ENCODE results near the gene CHCT1. TPM values are rescaled to one million over a fixed set of nuclear protein-coding genes. Genes with fewer than 3 reads are reported as not detected.

CHCT1 gene
- polyA plus RNA-seq, 1 of the 3 experiments (the other 2 are of a cell fraction): not detected

DNA sequence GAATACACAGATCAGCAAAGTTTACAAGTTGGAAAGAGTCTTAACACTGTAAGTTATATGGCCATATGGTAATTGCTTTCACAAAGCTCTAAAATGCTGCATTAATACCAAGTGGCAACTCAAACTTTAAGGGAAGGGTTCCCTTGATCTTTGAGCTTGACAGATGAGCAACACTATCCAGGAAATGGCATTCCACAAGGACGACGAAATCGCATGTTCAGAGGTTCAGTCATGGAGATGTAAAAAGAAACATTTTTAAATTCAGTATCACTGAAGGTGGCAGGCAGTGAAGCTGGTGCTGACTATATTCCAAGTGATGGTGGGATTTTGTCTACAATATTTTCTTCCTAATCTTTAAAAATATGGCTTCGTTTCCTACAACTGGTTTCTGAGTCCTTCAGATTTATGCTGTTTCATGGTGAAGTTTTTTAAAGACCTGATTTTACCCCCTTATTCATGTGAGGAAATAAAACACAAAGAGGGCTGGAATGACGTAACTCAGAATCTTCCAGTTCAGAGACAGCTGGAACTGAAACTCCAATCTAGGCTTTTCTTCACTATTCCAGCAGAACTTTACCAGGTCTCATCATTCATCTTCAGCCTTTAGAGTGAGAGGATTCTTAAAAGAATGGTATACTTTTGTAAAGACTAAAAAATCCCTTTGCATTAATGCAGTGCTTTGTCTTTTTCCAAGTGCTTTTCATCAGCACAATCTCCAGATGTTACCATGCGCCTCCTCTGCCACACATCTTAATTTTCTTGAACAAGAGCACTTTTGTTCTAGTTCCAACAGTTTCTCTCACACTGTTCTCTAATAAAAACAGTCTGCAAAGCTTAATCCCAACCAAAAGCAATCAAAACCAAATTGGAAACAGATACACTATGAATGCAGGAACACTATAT is 20.2 kb downstream of the CHCT1 start:
- Histone ChIP-seq H3K4me2 (peak overlapping the region; percentile 16; the same call in 1 of the 2 replicates), H3K36me3 (replicated peaks in 1 of 2; ENCODE audit: control insufficient read depth in 1 of 2, insufficient read depth in 2 of 2, low read length in 1 of 2) (peaks cover 34% of the 10 kb centered on the region in 2 experiments), H3K27me3 (ENCODE audit: insufficient read depth) (no peaks in the 10 kb centered on the region), H3K9ac (no peak overlapping the region), H2AFZ (ENCODE audit: low read depth) (no peak overlapping the region), H3K4me1 (ENCODE audit: control insufficient read depth in 1 of 2, insufficient read depth in 2 of 2, low read depth in 1 of 2, low read length in 1 of 2) (peaks cover 7 to 23% of the 10 kb centered on the region in 2 experiments; a peak in 3 of 4 replicates), H3K9me2 (no peaks in the 10 kb centered on the region), H4K20me1 (ENCODE audit: insufficient read depth) (no peaks in the 10 kb centered on the region), H3K9me3 (no peaks in the 10 kb centered on the region), H3F3A (replicated peaks; ENCODE audit: insufficient read depth) (peaks cover 12% of the 10 kb centered on the region), H3K27ac (ENCODE audit: low read depth in 2 of 2, low read length in 1 of 2) (peak overlapping the region; percentile 47 to 49), H3K79me2 (ENCODE audit: insufficient read depth) (no peaks in the 10 kb centered on the region), H3K4me3 (ENCODE audit: low read depth in 2 of 2, low read length in 1 of 2) (no peak overlapping the region)
- 53% methylated on average over 6 of the region's 6 CpGs for WGBS (ENCODE audit: low lambda C conversion rate)
- peak; percentile 10 for DNase-seq
- no peak for TF ChIP-seq SIN3A (IDR thresholded peaks at IDR 0.05; ENCODE audit: borderline replicate concordance, low read depth, low read length)
- TF ChIP-seq YY1 (IDR thresholded peaks at IDR 0.05; ENCODE audit: low read depth): no peak
- no peak for TF ChIP-seq ELF1 (IDR thresholded peaks at IDR 0.05)
- TF ChIP-seq PBX3 (IDR thresholded peaks at IDR 0.05): peak; percentile 76
- TF ChIP-seq JUND (IDR thresholded peaks at IDR 0.05): no peak
- TF ChIP-seq, protein P1, sequence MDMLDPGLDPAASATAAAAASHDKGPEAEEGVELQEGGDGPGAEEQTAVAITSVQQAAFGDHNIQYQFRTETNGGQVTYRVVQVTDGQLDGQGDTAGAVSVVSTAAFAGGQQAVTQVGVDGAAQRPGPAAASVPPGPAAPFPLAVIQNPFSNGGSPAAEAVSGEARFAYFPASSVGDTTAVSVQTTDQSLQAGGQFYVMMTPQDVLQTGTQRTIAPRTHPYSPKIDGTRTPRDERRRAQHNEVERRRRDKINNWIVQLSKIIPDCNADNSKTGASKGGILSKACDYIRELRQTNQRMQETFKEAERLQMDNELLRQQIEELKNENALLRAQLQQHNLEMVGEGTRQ (IDR thresholded peaks at IDR 0.05; ENCODE audit: borderline replicate concordance, low read depth, low read length): no peak
- no peak for TF ChIP-seq TAF1 (IDR thresholded peaks at IDR 0.05; ENCODE audit: borderline replicate concordance, low read depth, low read length)
- TF ChIP-seq NFIC (IDR thresholded peaks at IDR 0.05; ENCODE audit: borderline replicate concordance): no peak
- peak; percentile 6 to 65; a peak in 2 of 4 replicates for TF ChIP-seq EP300 (IDR thresholded peaks at IDR 0.05; ENCODE audit: borderline replicate concordance in 1 of 2, low read depth in 1 of 2, low read length in 1 of 2)
- no peak for TF ChIP-seq GABPA (IDR thresholded peaks at IDR 0.05; ENCODE audit: low read depth)
- TF ChIP-seq TCF12 (IDR thresholded peaks at IDR 0.05): peak; percentile 67
- TF ChIP-seq FOXJ3 (CRISPR knock-in tag; IDR thresholded peaks at IDR 0.05): no peak
- TF ChIP-seq MXI1 (IDR thresholded peaks at IDR 0.05; ENCODE audit: low read depth, low read length): no peak
- TF ChIP-seq FOXM1 (IDR thresholded peaks at IDR 0.05; ENCODE audit: low read depth): no peak
- no peak for TF ChIP-seq SMC3 (IDR thresholded peaks at IDR 0.05; ENCODE audit: low read depth, low read length)
- TF ChIP-seq REST (IDR thresholded peaks at IDR 0.05; ENCODE audit: low read depth, low read length): no peak
- no peak for TF ChIP-seq GATA2 (CRISPR knock-in tag; IDR thresholded peaks at IDR 0.05)
- TF ChIP-seq, protein P2, sequence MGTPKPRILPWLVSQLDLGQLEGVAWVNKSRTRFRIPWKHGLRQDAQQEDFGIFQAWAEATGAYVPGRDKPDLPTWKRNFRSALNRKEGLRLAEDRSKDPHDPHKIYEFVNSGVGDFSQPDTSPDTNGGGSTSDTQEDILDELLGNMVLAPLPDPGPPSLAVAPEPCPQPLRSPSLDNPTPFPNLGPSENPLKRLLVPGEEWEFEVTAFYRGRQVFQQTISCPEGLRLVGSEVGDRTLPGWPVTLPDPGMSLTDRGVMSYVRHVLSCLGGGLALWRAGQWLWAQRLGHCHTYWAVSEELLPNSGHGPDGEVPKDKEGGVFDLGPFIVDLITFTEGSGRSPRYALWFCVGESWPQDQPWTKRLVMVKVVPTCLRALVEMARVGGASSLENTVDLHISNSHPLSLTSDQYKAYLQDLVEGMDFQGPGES (IDR thresholded peaks at IDR 0.05; ENCODE audit: low read depth, low read length): no peak
- TF ChIP-seq TEAD4 (IDR thresholded peaks at IDR 0.05; ENCODE audit: borderline replicate concordance, insufficient read depth): no peak
- no peak for TF ChIP-seq RXRA (IDR thresholded peaks at IDR 0.05; ENCODE audit: borderline replicate concordance, low read depth)
- TF ChIP-seq, protein P3, sequence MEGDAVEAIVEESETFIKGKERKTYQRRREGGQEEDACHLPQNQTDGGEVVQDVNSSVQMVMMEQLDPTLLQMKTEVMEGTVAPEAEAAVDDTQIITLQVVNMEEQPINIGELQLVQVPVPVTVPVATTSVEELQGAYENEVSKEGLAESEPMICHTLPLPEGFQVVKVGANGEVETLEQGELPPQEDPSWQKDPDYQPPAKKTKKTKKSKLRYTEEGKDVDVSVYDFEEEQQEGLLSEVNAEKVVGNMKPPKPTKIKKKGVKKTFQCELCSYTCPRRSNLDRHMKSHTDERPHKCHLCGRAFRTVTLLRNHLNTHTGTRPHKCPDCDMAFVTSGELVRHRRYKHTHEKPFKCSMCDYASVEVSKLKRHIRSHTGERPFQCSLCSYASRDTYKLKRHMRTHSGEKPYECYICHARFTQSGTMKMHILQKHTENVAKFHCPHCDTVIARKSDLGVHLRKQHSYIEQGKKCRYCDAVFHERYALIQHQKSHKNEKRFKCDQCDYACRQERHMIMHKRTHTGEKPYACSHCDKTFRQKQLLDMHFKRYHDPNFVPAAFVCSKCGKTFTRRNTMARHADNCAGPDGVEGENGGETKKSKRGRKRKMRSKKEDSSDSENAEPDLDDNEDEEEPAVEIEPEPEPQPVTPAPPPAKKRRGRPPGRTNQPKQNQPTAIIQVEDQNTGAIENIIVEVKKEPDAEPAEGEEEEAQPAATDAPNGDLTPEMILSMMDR (IDR thresholded peaks at IDR 0.05): no peak
- TF ChIP-seq EZH2phosphoT487 (IDR thresholded peaks at IDR 0.05; ENCODE audit: borderline replicate concordance, low read depth): no peak
- TF ChIP-seq FOSL2 (IDR thresholded peaks at IDR 0.05; ENCODE audit: borderline replicate concordance, low read depth): peak; percentile 34; the same call in 1 of the 2 replicates
- no peak for TF ChIP-seq RAD21 (IDR thresholded peaks at IDR 0.05; ENCODE audit: low read length)
- no peak for TF ChIP-seq MEF2A (IDR thresholded peaks at IDR 0.05; ENCODE audit: borderline replicate concordance, low read depth)
- CTCF ChIA-PET: interaction anchor here (0.6 to 3.3 kb wide), 6 partner anchors 127 to 301 kb away, joined by 3 to 10 read pairs (median 4); no protein-coding TSS in a partner anchor
- POLR2A ChIA-PET: no interaction called here
